ENCODE results near the gene WNT9A.

Gene WNT9A

DNA sequence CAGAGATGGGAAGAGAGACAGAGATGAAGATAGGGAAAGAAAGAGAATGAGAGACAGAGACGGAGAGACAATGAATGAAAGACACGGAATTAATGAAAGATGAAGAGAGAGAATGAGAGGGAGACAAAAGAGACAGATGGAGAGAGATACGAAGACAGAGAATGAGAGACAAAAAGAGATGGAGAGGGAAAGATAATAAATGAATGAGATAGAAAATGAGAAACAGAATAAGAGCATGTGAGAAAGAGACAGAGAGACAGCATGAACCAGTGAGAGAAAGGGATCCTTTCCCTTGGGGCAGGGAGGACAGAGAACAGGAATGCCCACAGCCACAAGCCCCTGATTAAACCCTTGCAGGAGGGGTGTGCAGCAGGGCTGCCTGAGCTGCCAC, 5.3 kb upstream of the WNT9A start:
- DNase-seq: no peak

- no peak for DNase-seq
Observed at GRCh38 chr1:227952374-227953021, 4.8 kb upstream of the WNT9A start.

DNA sequence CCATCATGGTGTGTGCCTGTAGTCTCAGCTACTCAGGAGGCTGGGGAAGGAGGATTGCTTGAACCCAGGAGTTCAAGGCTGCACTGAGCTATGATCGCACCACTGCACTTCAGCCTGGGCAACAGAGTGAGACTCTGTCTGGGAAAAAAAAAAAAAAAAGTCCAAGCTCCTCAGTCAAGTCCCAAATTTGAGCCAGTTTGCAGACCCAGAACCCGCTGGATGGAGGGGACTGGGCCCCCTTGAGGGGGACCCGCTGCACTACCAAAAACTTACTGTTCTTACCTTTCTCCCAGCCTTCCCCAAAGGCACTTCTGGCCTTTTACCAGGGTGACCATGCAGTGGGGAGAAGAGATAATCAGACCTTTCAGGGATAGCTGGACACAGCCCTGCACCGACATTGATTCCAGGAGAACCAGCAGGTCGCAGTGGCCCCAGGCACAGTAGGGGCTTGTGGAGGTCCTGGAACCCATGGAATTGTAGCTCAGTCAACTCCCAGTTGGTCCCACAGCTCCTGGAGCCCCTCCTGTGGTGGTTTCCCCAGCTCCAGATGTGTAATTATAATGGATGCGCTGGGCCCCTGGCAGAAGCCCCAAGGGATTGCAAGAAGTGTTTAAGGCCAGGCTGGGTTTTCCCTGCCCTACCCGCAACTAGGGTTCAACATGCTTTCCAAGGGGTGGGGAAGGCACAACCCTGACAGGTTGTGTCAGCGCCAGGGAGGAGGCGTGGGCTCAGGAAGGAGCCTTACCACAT, 4.1 kb upstream of the WNT9A start:
- DNase-seq: no peak

DNA sequence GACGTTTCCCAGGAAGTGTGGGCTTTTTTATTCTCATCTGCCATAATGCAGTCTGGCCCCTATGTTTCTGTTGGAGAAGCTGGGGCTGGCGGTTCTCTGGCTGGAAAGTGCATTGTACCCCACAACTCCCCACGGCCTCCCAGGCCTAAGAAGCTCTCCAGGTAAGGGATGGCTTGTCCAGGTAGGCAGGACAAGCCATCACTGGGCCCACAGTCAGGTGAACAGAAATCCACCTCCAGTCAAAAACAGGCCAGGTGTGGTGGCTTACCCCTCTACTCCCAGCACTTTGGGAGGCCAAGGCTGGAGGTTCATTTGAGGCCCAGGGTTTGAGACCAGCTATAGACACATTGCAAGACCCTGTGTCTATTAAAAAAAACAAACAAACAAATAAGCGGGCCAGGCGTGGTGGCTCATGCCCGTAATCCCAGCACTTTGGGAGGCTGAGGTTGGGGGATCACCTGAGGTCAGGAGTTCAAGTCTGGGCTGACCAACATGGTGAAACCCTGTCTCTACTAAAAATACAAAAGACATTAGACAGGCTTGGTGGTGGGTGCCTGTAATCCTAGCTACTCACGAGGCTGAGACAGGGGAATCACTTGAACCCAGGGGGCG, 3.1 kb upstream of the WNT9A start:
- no peak for DNase-seq

DNA sequence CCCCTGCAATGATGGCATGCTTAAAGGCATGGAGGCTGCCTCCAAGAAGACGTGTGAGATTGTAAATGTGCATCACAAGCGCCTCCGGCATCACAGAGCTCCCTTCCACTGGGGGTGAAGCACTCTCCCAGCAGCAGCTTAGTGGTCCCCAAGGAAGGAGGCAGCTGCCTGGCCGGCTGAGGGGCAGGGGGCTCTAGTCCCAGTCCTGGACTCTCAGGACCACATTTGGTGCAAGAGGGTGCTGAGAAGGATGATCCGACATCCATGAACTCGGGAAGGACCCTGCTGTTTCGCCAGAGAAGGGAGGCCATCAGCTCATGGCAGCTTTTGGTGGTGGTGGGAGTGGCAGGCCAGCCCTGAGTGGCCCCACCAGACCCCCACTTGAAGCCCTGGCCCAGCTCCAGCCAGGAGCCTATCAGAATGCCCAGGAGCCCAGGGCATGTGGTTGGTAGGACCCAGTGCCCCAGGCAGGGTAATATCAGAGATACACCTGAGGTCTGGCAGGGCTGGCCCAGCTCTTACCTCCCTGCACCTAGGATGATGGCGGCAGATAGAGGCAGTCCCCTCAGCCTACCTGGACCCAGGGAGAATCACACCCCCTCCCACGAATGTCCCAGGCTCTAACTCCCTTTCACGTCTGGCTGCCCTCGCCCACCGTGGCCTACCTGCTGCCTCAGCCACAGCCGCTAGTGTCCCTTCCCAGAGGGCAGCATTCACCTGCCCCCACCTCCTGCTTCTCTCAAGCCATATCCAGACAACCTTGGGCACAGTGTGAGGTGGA, 2.4 kb upstream of the WNT9A start:
- DNase-seq: no peak

DNA sequence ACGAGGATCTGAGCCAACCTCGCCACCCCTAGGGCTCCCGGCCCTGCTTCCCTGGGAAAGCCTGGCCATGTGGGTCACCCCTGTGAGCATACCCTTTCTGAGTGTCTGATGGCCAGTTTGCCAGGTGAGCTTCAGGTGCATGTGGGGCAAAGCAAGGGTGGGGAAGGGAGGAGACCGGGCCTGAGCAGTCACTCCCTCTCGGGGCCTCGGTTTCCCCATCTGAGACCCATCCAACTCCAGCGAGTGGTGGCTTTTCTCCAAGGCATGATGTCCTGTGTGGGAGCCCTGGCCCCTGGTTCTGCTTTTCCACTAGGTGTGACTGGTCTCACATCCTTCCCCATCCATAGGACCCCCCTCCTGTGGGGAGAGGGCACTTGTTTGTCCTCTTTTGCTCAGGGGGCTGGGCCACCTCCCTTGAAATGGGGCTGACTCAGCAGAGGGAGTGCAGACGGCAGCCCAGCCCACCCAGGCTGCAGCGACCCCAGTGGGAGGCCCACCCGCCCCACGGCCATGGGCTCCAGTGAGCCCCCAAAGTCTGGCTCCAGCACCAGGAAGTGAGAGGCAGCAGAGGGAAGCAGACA, 1.7 kb upstream of the WNT9A start:
- no peak for DNase-seq

DNA sequence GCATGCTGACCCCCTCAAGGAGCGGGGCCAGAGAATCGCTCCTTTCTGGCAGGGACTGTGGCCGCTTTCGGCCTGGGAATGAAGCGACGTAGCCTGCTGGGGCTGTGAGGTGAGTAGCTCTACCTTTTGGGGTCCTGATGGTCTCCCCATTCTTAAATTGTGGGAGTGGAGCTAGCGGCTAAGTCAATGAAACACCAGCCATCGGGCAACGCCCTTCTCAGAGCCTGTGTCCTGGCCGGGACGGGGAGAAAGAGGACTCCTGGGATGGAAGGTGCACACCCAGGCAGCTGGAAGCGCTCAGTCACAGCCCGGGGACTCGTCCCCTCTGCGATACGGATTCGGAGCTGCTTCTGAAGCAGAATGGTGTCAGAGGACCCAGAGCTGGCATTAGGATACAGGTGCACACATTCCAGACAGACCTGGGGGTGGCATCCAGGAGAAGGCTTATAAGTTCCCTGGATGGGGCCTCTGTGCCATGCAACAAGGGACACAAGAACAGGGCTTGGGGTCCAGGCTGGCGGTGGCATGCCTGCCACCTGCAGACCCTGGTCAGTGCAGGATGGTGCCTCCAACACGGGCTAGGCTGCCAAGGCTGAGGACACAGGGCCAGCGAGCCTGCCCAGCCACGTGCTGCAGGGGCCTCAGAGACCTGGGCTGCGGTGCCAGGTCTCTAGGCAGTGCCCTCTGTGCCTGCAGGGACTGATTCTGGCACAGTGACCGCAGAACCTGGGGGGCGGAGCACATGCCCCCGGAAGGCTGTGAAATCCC, 945 bp upstream of the WNT9A start:
- DNase-seq: no peak

GRCh38 chr1:227947386-227947675, 401 bp downstream of the WNT9A start:
- DNase-seq: no peak

GRCh38 chr1:227946624-227947385, 927 bp downstream of the WNT9A start:
- DNase-seq: peak; percentile 60 to 65

- no peak for DNase-seq
Observed at GRCh38 chr1:227945891-227946623, 1.7 kb downstream of the WNT9A start.

GRCh38 chr1:227944931-227945890, 2.5 kb downstream of the WNT9A start:
- DNase-seq: no peak

- DNase-seq: no peak
Observed at GRCh38 chr1:227944090-227944930, 3.4 kb downstream of the WNT9A start.

DNA sequence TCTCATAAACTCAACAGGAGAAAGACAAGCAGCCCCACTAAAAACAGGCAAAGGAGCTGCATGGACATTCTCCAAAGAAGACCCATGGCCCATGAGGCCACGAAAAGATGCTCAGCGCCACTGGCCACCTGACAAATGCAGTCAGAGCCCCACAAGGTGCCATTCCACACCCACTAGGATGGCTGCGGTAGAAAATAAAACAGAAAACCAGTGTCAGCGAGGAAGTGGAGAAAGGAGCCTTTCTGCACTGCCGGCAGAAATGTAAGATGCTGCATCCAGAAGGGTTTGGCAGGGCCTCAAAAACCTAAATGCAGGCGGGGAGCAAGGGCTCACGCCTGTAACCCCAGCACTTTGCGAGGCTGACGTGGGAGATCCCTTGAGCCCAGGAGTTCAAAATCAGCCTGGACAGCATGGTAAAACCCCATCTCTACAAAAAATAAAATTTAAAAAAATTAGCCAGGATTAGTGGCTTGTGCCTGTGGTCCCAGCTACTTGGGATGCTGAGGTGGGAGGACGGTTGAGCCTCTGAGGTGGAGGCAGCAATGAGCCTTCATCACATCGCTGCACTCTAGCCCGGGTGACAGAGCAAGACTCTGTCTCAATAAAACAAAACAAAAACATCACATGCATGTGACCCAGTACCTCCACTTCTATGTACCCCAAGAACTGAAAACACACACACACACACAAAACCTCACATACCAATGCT, 4.2 kb downstream of the WNT9A start:
- no peak for DNase-seq

DNA sequence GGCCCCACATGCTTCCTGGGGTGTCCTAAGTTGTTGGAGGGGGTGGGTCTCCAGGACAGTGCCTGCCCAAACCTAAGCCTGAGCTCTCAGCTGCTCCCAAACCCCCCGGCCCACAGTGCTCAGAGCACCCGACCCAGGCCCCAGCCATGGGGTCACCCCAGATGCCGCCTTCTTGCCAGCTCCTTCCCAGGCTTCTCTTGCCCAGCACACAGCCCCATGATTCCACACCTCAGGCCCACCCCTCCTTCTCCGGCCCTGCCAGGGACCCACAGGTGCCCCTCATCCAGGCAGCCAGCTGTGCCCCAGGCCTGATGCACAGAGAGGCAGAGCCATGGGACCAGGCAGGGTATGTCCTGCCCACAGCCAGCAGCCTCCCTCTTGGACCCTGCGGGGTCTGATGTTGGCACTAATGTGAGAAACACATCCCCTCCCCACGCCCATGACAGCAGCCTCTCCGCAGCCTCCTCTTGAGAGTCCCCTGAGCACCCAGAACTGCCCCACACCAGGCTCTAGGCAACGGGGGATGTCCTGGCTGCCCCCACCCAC, 4.9 kb downstream of the WNT9A start:
- no peak for DNase-seq

GRCh38 chr1:227942021-227942715, 5.6 kb downstream of the WNT9A start:
- DNase-seq: no peak

DNA sequence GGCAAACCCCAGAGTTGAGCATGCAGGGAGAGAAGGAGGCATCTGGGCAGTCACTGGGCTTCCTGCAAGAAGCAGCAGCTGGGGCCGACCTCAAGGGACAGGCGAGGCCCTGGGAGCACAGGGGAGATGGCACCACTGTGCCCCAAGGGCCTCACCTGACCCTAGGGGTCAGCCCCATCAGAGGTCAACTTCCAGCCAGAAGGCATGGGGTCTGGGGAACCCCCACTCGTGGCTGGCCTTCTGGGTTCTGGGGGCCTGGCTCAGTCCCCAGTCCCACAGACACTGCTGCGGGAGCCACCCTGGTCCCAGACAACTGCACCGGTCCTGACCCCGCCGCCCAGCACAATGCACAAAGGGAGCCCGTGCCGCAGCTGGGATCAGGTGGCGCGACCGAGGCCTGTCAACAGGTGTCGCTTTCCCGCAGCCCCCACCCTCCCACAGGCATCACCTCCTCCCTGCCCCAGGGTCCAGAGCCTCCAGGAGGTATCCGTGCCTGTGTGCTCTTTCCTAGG, 6.2 kb downstream of the WNT9A start:
- no peak for DNase-seq

DNA sequence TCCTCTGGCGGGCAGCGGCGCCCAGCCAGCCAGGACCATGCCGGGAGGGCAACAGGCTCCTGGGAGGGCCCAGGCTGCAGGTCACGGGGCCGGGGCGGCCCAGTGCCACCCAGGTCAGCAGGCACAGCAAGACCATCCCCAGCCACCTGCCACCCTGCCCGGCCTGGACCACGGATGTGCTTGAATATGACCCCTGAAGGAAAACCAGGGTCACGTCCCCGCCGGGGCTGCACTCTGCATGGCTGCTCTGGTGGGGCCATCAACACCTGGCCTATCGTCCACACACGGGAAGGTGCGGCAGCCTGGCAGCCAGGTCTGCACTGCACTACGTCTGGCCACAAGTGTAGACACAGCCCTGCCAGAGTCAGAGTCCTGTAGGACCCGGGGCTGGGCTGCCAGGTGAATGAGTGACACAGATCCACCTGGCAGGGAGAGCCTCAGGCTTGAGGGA, 6.9 kb downstream of the WNT9A start:
- no peak for DNase-seq
